B cell (primary cell): ENCODE data around the gene CCNI. TPM values are rescaled to one million over a fixed set of nuclear protein-coding genes. Genes with fewer than 3 reads are reported as not detected.

Source experiments
- ATAC-seq: fragments of 200-7000 bp; cut with Tn5 transposase; one replicate; pipeline ENCODE4 v1.10.0; 2021; ENCODE audit warnings: low read depth, mild to moderate bottlenecking, moderate number of reproducible peaks, moderate library complexity
- CTCF ChIA-PET: fragments of 350-600 bp; sonication (Branson Sonifier 250); formaldehyde crosslinking; loops from one replicate; lab custom pipeline; 2021; ENCODE audit warnings: antibody characterized with exemption, inconsistent platforms; lab: Charles Lee
- POLR2A ChIA-PET: fragments of 350-600 bp; sonication (Branson Sonifier 250); formaldehyde crosslinking; loops from one replicate; lab custom pipeline; 2021; ENCODE audit warnings: antibody characterized with exemption; lab: Charles Lee
- DNase-seq: peaks from one replicate; pipeline ENCODE4 v3.0.0; 2013
- H2AFZ ChIP-seq: 2 replicates; pipeline ENCODE4 v1.6.1; 2012; ENCODE audit warnings: mild to moderate bottlenecking, low read depth, low read length; ENCODE audit not compliant: insufficient read depth, poor library complexity, severe bottlenecking
- H3K27ac ChIP-seq, 2 donors: 1 replicate in 1 of 2; 2 replicates in 1 of 2; pipeline ENCODE4 v1.5.1; 2012 to 2013; ENCODE audit warnings: low read length in 2 of 2, mild to moderate bottlenecking in 2 of 2, moderate library complexity in 1 of 2
- H3K27me3 ChIP-seq, 4 experiments: fragments of 200-600 bp in 1 of 4; sonication (generic) in 1 of 4; replicated peaks in 1 of 4; 1 replicate in 2 of 4; 2 replicates in 2 of 4; pipeline versions ENCODE4 v1.6.1 to v1.7.0; 2013 to 2016; ENCODE audit warnings: low read length in 3 of 4, mild to moderate bottlenecking in 2 of 4, mixed read lengths in 1 of 4, moderate library complexity in 1 of 4; ENCODE audit not compliant: insufficient read depth in 4 of 4, control insufficient read depth in 3 of 4; ENCODE audit errors: control extremely low read depth in 1 of 4
- H3K36me3 ChIP-seq, 2 experiments: replicated peaks in 1 of 2; 1 replicate in 1 of 2; 2 replicates in 1 of 2; pipeline versions ENCODE4 v1.6.1 to v1.7.1; 2013; ENCODE audit warnings: low read length in 1 of 2; ENCODE audit not compliant: insufficient read depth in 2 of 2, control insufficient read depth in 1 of 2; ENCODE audit errors: control extremely low read depth in 1 of 2, extremely low read depth in 1 of 2
- H3K4me1 ChIP-seq, 2 donors: fragments of 200-600 bp in 1 of 2; sonication (generic) in 1 of 2; 1 replicate in 1 of 2; 2 replicates in 1 of 2; pipeline versions ENCODE4 v1.5.1 to v1.6.1; 2013 to 2017; ENCODE audit warnings: low read length in 2 of 2; ENCODE audit not compliant: control insufficient read depth in 2 of 2, insufficient read depth in 2 of 2
- H3K4me2 ChIP-seq: replicated peaks from 2 replicates; pipeline ENCODE3; 2012; ENCODE audit warnings: mild to moderate bottlenecking, low read depth, low read length; ENCODE audit not compliant: poor library complexity, severe bottlenecking
- H3K4me3 ChIP-seq, 5 experiments: fragments of 200-600 bp in 1 of 5; sonication (generic) in 1 of 5; 1 replicate in 3 of 5; 2 replicates in 2 of 5; pipeline versions ENCODE4 v1.5.1 to v1.7.0; 2011 to 2016; ENCODE audit warnings: low read length in 4 of 5, mild to moderate bottlenecking in 4 of 5, low read depth in 2 of 5, control low read depth in 1 of 5, moderate library complexity in 1 of 5; ENCODE audit not compliant: insufficient read depth in 1 of 5; ENCODE audit errors: control extremely low read depth in 1 of 5, extremely low read depth in 1 of 5
- H3K79me2 ChIP-seq: fragments of 200-600 bp; sonication (generic); one replicate; pipeline ENCODE4 v1.6.0; 2016; ENCODE audit warnings: low read length; ENCODE audit not compliant: control insufficient read depth, insufficient read depth
- H3K9ac ChIP-seq: fragments of 200-600 bp; sonication (generic); 2 replicates; pipeline ENCODE4 v1.6.1; 2017; ENCODE audit warnings: mild to moderate bottlenecking, low read length, moderate library complexity
- H3K9me3 ChIP-seq, 3 donors: one replicate each; pipeline versions ENCODE4 v1.6.1 to v1.7.1; 2013; ENCODE audit warnings: low read length in 2 of 3; ENCODE audit not compliant: control insufficient read depth in 2 of 3, insufficient read depth in 1 of 3; ENCODE audit errors: control extremely low read depth in 1 of 3
- H4K20me1 ChIP-seq: 2 replicates; pipeline ENCODE4 v1.6.0; 2012; ENCODE audit warnings: mild to moderate bottlenecking, low read length; ENCODE audit not compliant: insufficient read depth, control insufficient read depth, poor library complexity, severe bottlenecking
- H3K27ac Mint-ChIP-seq: one replicate; pipeline ENCODE4 v1.8.0; 2021; ENCODE audit warnings: mixed read lengths
- H3K27me3 Mint-ChIP-seq: one replicate; pipeline ENCODE4 v1.8.0; 2021; ENCODE audit warnings: mixed read lengths
- H3K4me1 Mint-ChIP-seq: one replicate; pipeline ENCODE4 v1.8.0; 2021; ENCODE audit warnings: mixed read lengths
- H3K4me3 Mint-ChIP-seq: one replicate; pipeline ENCODE4 v1.8.0; 2021; ENCODE audit warnings: mixed read lengths
- H3K9me3 Mint-ChIP-seq: one replicate; pipeline ENCODE4 v1.8.0; 2022; ENCODE audit warnings: mixed read lengths; ENCODE audit not compliant: insufficient read depth
- CTCF ChIP-seq: fragments of 200-600 bp; IDR thresholded peaks from one replicate; pipeline ENCODE4 v1.8.0; 2022; ENCODE audit warnings: antibody characterized with exemption, mild to moderate bottlenecking
- EZH2 ChIP-seq: IDR thresholded peaks from 2 replicates; pipeline ENCODE4 v1.6.1; 2012; ENCODE audit warnings: borderline replicate concordance, low read depth, mild to moderate bottlenecking, moderate library complexity, low read length; ENCODE audit not compliant: insufficient read depth, poor library complexity, severe bottlenecking
- WGBS: methylation state at CpG from one replicate; pipeline ENCODE4 v1.1.5; 2013; ENCODE audit warnings: missing lambda C conversion rate; ENCODE audit not compliant: insufficient coverage; 5-methylcytosine and 5-hydroxymethylcytosine counted together
- intact Hi-C: fragments of 100-400 bp; cut with micrococcal nuclease; formaldehyde crosslinking; loops from one replicate; pipeline ENCODE4 v1.10.0; 2022
- polyA plus RNA-seq: library from polyadenylated mRNA; depleted of rRNA; stranded (reverse); fragments of >200 nt; gene quantifications from 2 replicates; pipeline ENCODE4 v1.2.3, GENCODE V29; 2012
- total RNA-seq, 2 donors: library from RNA; stranded (reverse); fragments of 120-200 nt in 1 of 2; gene quantifications; 1 replicate in 1 of 2; 2 replicates in 1 of 2; pipeline versions ENCODE4 v1.2.3 to v1.2.4, GENCODE V29; 2013 to 2022

CCNI gene
- total and polyA plus RNA-seq, 2 donors (not counting 1 experiment from before 2014, with no cell fraction given) = 95.1 to 314 TPM

DNA sequence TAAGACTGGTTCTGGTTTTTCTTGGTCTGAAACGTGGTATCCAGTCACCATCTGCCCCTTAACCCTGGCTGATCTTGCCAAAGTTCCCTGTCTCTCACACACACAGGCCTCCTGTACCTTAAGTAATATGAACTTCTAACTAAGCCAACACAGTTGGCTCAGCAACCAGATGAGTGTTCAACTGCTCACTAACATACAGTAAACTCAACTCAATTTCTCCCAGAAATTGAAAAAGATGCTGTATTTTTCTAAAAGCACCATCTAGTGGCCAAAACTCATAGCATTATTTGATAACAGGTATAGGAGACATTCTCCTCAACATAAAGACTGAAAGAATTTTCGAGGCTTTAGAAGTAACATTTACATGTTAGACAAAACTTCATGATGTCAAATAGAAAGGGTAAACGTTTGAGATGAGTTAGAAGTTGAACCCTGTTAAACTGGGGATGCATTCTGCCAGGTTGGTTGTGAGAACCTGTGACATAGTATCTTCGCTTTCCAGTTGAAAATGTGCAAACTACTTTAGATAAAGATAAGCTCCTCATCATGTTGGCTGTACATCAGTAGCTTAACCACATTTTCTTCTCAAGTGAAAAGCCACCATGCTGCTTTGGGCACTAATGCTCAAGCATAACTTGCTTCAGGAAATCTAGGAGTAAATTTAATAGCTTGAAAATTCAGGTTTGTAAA lies 31.2 kb downstream of the CCNI start:
- Histone ChIP-seq H3K4me2 (no peak overlapping the region), H3K9ac (no peak overlapping the region), H3K27ac (peak overlapping the region in 1 of 2 donors; percentile 22), H3K4me1 (peaks cover 11 to 12% of the 10 kb centered on the region in 2 donors), H3K9me3 (no peaks in the 10 kb centered on the region), H3K27me3 (no peaks in the 10 kb centered on the region), H2AFZ (no peak overlapping the region), H3K4me3 (no peak overlapping the region), H3K79me2 (no peaks in the 10 kb centered on the region), H3K36me3 (peaks cover 0 to 36% of the 10 kb centered on the region in 2 experiments), H4K20me1 (peaks cover under 1% of the 10 kb centered on the region)
- Mint-ChIP-seq H3K4me3 (no peak overlapping the region), H3K9me3 (no peaks in the 10 kb centered on the region), H3K27me3 (no peaks in the 10 kb centered on the region), H3K4me1 (peaks cover 20% of the 10 kb centered on the region), H3K27ac (peak overlapping the region; percentile 23)
- intact Hi-C loops = loop anchor here (5.0 to 10.0 kb wide), 2 partner anchors 90 to 612 kb away; no protein-coding TSS in a partner anchor
- ATAC-seq (no peak), DNase-seq (peak; percentile 45)
- ChIA-PET CTCF (interaction anchor here (0.7 to 9.6 kb wide), 20 partner anchors 9 to 865 kb away, joined by 3 to 101 read pairs (median 4); partner anchors contain the start of gene SHROOM3), POLR2A (no interaction called here)
- TF ChIP-seq EZH2 (no peak), CTCF (peak; percentile 68)
- 67% methylated on average over 2 of the region's 4 CpGs for WGBS

GRCh38 chr4:77043507-77044136 lies 32.2 kb downstream of the CCNI start:
- POLR2A ChIA-PET = no interaction called here
- Mint-ChIP-seq H3K27me3 (no peaks in the 10 kb centered on the region), H3K27ac (no peak overlapping the region), H3K9me3 (no peaks in the 10 kb centered on the region), H3K4me3 (no peak overlapping the region), H3K4me1 (peaks cover 20% of the 10 kb centered on the region)
- CTCF ChIA-PET = interaction anchor here (0.9 to 9.6 kb wide), 9 partner anchors 9 to 864 kb away, joined by 3 to 101 read pairs (median 7); no protein-coding TSS in a partner anchor
- H3K27ac ChIP-seq = peak overlapping the region in 1 of 2 donors; percentile 6
- H3K36me3 ChIP-seq = peaks cover 0 to 27% of the 10 kb centered on the region in 2 experiments
- H3K9me3 ChIP-seq = no peaks in the 10 kb centered on the region
- no peak overlapping the region for H2AFZ ChIP-seq
- TF ChIP-seq CTCF (no peak), EZH2 (no peak)
- H3K27me3 ChIP-seq = no peaks in the 10 kb centered on the region
- DNase-seq (no peak), ATAC-seq (no peak)
- H3K9ac ChIP-seq = no peak overlapping the region
- 98% methylated on average over 3 of the region's 3 CpGs for WGBS
- H4K20me1 ChIP-seq = no peaks in the 10 kb centered on the region
- intact Hi-C loops = loop anchor here (5.0 to 10.0 kb wide), 2 partner anchors 89 to 611 kb away; no protein-coding TSS in a partner anchor
- H3K4me2 ChIP-seq = no peak overlapping the region
- H3K4me1 ChIP-seq = peaks cover 11 to 12% of the 10 kb centered on the region in 2 donors
- H3K4me3 ChIP-seq = no peak overlapping the region
- H3K79me2 ChIP-seq = no peaks in the 10 kb centered on the region
